Stimulated activated CD8-positive, alpha-beta memory T cell treated with anti-CD3 and anti-CD28 coated beads, Interleukin-12 subunit alpha, Interleukin-12 subunit beta, amount 100 ng/mL, for 4 hours (primary cell): ENCODE measurements around the gene OR4F15.
"Not testable (repeated sequence)": the region's sequence is repeated elsewhere in the genome, so short reads cannot be mapped to it uniquely, and the experiment has no call there.

ENCODE experiments used
- DNase-seq: peaks from one replicate; pipeline ENCODE4 v3.0.0-alpha.2; 2020; ENCODE audit warnings: low read depth

The OR4F15 gene, protein sequence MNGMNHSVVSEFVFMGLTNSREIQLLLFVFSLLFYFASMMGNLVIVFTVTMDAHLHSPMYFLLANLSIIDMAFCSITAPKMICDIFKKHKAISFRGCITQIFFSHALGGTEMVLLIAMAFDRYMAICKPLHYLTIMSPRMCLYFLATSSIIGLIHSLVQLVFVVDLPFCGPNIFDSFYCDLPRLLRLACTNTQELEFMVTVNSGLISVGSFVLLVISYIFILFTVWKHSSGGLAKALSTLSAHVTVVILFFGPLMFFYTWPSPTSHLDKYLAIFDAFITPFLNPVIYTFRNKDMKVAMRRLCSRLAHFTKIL

DNA sequence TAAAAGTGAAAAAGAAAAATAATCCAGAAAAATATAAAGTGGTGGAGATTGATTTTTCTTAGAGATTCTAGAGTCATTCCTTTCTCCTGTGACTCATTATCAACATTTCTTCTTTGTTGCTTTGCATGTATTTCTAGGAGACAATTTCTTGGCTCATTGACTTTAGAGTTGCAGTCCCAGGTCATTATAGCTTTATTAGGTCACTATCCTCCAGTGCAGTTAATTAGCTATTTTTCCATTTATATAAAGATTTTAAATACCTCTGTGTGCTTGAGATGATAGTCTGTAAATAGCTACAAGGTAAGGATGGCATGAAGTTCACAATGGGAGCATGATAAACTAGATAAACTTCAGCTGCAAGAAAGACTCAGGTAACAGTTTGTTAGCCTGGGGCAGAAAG is at the start of gene OR4F15:
Gene OR4F15, plus strand, starts transcription at position 301 of the 400 bp plus-strand sequence. CDS start 5,985 bp downstream, outside the sequence.
- no peak for DNase-seq

DNA sequence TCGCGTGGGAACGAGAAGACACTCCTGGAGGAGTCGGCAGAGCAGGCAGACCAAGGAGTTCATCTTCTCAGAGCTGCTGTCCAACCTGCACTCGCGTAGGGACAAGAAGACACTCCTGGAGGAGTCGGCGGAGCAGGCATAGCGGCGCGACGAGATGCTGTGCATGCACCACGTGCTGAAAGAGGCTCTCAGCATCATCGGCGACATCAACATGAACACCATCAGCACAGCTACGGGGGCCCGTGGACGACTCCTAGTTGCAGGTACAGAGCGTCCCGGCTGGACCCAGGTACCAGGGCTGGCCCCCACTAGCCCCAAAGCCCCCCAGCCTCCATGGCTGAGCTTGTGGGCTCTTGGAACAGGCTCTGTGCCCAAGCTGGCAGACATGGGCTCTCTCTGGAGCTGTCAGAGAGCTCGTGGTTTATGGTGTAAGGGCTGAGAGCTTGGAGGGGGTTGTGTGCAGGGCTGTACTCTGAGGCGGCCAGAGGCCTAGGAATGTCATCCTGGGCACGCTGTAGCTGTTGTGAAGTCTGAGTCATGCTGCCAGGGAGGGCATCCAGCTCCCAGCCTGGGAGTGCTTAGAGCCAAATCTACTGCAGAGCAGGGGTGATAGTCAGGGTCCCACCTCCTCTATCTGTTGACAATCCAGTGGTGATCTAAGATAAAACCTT is 47.2 kb upstream of the OR4F15 start:
- not testable (repeated sequence) for DNase-seq

DNA sequence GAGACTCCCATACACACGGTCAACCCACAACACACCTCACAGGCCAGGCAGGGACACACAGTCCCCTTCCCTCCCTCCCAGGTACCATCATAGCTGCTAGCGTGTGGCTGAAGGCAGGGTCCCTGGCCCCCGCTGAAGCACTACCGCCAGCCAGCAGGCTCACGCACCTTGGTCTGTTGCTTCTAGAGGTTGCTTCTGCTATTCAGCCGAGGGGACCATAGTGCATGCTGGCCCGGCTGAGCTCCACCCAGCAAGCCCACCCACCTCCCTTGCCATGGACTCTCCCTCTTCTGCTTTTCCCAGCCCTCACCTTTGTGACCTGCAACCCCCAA is 46.7 kb upstream of the OR4F15 start:
- DNase-seq = not testable (repeated sequence)

DNA sequence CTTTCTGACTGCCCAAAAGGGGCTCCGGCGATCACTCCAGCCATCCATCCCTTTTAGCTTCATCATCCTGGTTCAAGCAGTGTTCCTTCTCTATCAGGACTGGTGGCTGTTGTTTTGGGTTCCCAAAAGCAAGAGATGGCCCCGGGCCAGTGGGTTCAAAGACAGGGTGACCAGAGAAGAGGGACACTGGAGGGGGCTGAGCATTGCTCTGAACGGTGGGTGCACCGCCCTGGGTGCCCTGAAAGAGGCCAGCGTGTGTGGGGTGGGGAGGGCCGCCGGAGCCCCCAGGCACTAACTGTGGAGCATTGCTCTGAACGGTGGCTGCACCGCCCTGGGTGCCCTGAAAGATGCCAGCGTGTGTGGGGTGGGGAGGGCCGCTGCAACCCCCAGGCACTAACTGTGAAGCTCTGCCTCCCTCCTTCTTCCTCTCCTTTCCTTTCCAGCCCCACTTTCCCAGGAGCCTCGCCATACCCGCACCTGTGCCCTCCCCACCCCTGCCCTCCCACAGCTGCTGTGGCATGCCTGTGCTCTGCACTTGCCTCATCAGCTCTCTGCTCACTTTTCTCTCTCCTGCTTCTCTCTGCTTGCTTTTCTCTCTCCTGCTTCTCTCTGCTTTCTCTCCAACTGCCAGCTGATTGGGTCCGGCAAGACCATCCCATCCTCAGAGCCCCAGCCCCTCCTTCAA is 46.1 kb upstream of the OR4F15 start:
- no peak for DNase-seq

DNA sequence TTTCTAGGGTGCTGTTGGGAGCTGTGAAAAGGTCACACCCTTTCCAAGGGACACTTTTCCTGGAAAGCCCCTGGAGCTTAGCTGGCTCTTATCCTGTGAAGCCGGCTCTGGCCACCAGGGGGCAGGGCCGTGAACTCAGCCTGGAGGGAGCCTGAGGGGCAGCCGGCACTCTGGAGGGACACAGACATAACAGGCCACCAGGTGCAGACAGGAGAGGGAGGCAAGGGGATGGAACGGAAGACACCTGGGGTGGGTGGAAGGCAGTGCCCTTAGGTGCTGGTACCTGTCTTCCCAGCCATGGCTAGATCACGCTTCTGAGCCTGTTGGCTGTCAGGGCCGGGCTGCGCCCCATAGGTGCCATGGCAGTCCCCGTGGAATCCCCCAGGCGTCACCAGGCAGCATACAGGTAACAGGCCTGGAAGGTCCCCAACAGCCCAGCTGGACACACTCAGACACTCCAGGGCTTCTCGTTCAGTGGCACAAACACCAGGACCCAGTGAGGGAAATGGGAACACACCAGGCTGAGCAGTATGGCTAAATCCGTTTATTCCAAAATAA is 44.8 kb upstream of the OR4F15 start:
- not testable (repeated sequence) for DNase-seq

DNA sequence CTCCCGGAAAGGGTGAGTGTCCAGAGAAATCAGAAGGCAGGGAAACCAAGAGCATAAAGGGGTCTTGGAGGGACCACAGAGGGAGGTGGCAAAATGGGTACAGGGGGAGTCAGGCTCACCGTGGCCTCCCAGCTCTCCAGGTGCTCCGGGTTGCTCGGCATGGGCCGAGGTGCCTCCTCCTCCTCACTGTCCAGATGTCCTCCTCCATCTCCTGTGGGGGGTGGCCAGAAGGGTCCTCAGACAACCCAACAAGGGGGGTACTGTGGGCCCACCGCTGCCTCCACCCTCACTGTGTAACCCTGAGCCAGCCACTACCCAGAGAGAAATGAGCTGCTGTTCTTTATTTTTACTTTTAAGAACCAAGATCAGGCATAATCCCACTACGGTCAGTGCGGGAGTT is 39.1 kb upstream of the OR4F15 start:
- DNase-seq = no peak

DNA sequence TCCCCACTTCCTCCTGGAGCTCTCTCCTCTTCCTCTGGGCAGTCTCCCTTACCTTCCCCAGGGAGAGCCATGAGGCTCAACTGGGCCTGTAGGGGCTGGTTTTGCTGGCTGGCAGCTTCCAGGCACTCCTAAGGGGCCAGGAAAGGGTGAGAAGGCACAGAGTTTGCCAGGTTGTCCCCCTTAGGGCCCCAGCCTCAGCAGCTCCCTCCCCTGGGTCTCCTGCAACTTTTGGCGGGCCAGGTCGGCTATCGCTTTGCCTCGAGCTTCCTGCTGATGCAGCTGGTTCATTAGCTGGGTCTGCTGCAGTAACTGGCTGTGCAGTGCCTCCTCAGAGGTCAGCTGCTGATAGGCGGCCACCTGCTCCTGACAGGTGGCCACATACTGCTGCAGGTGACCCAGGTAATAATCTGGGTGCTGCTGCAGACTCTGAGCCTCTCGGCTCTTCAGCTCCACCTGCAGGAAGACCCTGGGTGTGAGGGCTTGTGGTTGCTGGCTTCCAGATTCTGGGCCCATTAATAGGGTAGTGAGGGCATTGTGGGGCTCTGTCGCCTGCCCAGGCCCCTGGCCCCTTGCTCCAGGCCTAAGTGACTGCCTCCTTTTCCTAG is 38.4 kb upstream of the OR4F15 start:
- DNase-seq = no peak

DNA sequence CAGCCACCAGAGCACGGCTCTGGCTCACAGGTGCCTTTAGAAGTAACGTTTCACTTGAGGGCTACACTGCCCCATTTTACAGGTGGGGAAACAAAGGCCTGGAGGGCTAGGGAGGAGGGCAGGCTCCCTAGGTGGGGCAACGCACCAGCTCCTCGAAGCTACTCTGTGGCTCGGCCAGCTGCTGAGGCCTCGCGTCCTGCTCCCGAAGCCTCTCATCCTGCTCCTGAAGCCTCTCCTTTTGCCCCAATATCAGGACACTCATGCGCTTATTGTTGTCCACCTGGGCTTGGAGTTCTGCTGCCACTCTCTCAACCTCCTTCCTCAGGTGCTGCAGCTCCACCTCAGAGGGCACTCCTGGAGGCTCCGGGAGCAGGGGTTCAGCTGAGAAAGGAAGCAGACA is 36.9 kb upstream of the OR4F15 start:
- no peak for DNase-seq

DNA sequence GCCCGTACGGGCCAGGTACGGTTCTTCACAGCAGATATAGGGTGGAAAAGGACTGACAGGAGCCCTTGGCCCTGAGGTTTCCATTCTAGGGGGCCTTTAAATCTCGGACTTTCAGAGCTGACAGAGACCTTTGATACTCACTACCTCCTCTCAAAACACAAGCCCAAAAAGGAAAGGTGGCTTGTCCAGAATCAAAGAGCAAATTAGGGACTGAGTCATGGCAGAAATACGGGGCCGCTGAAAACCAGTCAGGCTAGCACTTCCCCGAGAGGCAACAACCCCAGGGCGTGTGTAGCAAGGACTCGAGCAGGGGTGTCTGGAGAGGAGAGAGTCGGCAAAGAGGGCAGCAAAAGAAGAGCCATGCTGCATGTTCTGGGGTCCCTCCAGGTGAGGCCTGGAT is 33.4 kb upstream of the OR4F15 start:
- not testable (repeated sequence) for DNase-seq

DNA sequence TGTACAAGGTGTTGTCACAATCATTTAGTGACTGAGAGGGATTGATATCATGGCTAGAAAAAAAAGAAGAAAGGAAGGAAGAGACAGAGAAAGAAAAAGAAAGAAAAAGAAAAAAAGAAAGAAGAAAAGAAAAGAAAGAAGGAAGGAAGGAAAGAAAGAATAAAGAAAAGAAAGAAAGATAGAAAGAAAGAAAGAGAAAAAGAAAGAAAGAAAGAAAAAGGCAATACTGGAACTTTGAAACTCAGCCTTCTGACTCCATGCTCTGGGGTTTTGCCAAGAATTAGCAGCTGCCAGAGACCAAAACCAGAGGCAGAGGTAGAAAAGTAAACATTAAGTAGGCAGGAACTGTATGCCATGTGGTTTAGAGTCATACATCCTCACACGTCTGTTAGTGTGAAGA is 31.8 kb upstream of the OR4F15 start:
- not testable (repeated sequence) for DNase-seq

DNA sequence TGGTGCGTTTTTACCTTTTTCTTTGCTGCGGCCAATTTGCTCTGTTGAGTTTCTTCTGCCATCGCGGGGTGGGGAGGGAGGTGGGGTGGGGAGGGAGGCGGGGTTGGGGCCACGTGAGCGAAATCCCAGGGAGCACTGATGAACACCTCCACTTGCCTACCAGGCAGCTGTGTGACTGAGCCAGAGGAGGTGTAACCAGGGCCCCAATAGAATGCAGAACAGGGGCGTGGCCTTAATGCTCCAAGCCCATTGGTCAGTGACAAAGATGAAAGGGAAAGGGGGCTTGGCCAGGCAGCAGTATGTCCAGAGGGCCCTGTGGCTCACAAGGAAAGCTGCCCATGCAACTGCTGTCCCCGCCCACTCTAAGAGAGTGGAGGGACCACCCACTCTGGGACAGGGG is 30.1 kb upstream of the OR4F15 start:
- DNase-seq = no peak

DNA sequence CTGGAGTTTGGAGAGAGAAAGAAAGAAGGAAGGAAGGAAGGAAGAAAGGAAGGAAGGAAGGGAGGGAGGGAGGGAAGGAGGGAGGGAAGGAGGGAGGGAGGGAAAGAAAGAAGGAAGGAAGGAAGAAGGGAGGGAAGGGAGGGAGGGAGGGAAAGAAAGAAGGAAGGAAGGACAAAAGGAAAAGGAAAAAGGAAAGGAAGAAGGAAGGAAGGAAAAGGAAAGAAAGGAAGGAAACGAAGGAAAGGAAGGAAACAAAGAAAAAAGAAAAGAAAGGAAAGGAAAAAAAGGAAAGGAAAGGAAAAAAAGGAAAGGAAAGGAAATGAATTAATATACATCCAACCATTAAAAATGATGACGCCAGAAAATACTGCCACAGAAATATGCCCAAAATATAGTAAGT is 27.4 kb upstream of the OR4F15 start:
- no peak for DNase-seq

DNA sequence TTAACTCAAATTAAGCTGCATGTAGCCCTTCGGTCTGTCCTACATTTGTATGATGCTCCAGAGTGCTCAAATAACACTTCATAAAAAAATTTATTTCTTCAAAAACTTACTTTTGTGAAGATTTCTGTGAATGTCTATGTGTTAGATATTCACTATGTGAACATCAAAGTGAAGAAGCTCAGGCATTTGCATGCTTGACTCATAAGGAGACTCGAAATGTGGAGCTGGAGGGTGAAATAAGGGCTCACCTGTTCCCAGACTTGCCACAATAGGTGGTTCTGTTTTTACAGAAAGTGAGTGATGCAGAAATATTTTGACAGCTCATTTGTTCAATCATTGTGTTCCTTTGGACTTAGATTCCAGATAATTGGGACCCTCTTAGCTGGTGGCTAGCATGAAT is 25.6 kb upstream of the OR4F15 start:
- DNase-seq = not testable (repeated sequence)

DNA sequence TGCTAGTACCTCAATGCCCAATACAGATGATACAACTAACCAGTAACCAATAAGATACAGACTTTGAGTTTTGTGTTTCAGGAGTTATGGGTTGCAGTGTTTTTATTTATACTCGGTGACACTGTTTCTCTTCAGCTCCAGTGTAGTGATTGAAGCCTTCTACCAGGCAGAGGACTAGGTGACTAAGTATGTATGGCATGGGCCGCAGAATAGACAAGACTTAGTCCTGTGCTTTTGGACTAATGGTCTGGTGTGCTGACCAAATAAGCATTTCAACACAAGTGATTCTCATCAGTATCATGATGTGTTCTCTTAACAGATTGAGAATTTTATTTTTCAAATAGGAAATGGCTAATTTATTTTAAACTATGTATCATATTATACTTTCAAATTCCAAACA is 24.0 kb upstream of the OR4F15 start:
- DNase-seq = not testable (repeated sequence)

DNA sequence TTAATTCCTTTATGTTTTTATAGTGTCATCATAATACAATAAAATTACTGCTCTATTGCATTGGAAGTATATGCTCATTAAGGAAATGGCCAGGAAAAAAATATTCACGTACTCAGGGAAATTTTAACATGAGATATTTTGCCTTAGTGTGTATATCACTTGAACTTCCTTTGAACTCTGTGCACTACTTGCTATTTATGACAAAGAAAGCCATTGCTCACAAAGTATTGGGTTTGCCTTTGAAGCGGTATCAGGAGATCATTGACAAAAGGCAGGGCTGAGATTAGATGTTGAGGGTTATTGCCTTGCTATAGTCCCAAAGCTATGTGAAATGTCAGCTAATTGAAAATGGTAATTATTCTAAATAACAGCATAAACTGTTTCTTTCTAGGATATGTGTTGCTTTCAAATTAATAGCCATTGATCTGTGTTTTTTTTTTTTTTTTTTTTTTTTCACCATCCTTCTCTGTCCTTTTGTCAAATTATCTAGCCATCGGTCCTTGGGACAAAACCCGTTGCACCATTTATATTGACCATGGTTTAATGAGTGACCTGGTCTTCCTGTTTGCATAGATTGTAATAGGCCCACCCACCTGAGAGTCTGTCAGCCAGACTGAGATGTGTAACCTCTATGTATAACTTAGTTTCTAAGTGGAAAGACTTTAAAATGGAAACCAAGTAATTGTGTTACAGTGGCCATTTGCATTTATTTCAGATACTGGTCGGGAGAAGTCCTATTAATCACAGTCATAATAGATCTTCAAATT is 23.3 kb upstream of the OR4F15 start:
- not testable (repeated sequence) for DNase-seq

DNA sequence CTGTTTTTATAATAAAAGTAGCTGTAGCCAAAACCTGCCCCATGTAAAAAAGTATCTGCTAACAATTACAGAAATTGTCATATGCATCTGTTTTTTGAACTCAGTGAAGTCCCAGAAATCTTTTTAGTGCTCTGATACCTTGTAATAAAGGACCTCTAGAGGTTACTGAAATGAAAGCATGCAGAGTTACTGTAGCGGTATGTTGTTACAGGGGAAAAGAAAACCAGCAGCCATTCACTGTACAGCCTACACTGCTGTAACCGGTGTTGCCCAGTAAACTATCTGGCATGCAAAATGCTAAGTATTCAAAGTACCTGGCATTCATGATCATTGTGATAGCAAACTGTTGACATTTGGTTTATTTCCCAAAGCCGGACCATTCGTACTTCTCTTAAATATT is 21.3 kb upstream of the OR4F15 start:
- DNase-seq = not testable (repeated sequence)

DNA sequence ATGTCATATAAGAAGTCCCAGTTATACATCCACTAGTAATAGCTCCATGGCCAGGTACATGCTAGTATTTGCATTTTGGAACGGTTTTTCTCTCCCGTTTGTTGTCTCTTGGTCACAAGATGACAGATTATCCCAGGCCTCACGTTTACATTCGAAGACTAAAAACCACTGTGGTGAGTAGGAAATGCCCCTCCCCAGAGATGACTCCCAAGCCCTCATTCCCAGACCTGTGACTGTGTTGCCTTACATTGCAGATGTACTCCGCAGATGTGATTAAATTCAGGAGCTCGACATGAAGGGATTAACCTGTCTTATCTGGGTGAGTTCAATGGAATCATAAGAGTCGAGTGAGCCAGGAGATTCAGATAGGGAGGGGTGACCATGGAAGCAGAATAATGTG is 18.0 kb upstream of the OR4F15 start:
- not testable (repeated sequence) for DNase-seq

DNA sequence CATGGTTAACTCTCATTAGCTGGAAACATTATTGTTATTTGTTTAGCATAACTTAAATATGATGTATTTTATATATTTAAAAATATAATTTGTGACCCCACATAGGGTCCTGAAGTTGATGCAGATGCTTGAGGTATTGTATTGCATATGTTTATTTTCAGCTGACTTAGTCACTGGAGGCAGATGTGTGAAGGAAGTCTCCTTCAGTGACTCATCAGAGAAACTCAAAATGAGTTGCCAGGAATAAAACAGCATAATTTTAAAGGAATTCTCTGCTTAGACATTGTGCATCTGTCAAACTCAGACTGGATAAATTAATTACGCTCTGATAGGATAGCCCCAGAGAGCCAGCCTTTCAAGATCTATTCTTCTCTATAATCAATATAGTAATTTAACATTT is 16.5 kb upstream of the OR4F15 start:
- no peak for DNase-seq

DNA sequence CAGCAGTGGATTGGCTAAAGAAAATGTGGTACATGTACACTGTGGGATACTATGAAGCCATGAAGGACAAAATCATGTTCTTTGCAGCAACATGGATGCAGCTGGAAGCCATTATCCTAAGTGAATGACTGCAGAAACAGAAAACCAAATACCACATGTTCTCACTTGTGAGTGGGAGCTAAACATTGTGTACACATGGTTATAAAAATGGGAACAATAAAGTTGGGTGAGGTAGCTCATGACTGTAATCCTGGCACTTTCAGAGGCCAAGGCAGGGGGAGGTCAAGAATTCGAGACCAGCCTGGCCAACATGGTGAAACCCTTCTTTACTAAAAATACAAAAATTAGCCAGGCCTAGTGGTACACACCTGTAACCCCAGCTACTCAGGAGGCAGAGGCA is 12.3 kb upstream of the OR4F15 start:
- no peak for DNase-seq

DNA sequence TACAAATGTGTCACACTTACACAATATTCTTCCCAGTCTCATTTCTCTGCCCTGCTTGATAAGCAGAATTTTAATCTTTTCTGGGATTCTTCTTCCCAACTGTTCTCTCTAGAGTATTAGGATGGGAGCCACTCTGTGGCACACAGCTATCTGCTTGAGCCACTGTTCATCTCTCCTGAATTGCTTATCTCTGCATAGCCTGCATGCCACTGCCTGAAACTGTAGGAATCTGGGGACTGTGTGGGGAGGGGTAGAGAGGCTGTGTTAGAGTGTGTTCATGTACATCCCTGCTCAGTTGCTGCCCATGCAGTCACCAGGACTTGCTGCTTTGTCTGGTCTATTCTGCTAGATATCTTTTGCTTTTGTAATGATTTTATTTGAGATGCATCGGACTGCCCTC is 11.0 kb upstream of the OR4F15 start:
- no peak for DNase-seq

DNA sequence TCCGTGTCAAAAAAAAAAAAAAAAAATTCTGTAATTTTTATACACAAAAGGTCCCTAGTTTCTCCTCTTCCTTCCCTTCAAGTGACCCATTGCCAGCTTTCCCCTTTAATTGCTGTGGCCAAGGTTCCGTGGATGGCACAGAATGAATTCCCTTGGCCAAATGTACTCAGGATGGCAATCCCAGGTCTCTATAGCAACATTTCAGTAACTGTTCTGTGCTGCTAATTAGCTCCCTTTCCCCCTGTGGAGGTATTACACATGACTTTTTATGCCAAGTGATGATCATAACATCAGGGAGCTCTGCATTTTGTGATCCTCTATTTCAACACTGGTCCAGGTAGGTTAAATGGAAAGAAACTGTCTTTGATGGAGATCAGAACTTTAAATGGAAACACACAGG is 8.8 kb upstream of the OR4F15 start, which contains the start of gene OR4F6:
Gene OR4F6, plus strand, starts transcription at position 301 of the 400 bp plus-strand sequence. CDS start 2,211 bp downstream, outside the sequence.
- no peak for DNase-seq

DNA sequence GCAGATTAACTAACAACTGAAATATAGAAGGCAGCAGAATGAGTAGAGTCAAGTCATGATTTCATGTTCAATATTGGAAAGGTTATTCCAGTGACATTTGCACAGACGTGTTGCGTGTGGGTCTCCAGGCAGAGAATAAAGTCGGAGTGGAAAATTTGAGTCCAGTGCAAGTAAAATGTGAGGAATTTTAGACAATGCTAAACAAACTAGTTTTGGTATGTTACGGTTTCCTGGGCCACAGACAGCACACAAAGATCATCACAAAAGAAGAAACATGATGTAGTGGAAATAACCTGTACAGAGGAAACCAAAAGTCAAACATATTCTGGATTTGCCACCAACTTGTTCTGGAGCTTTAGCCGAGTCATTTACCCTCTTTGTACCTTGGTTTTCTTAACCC is 8.3 kb upstream of the OR4F15 start:
- no peak for DNase-seq
